ENCODE measurements around the gene WIPF3.

The WIPF3 gene

GRCh38 chr7:29806208-29806994, at the start of gene WIPF3:
TSS of gene WIPF3 (plus strand) at chr7:29806508. CDS start at chr7:29834725, 28,217 bp downstream.
- no peak for DNase-seq

GRCh38 chr7:29763266-29763665, 43.0 kb upstream of the WIPF3 start:
- no peak for DNase-seq

GRCh38 chr7:29764227-29764626, 42.1 kb upstream of the WIPF3 start:
- DNase-seq, result no peak

GRCh38 chr7:29765490-29765889, 40.8 kb upstream of the WIPF3 start:
- DNase-seq, result no peak

- no peak for DNase-seq
Observed at GRCh38 chr7:29770371-29770770, 35.9 kb upstream of the WIPF3 start.

- DNase-seq, result no peak
Observed at GRCh38 chr7:29771081-29771816, 35.1 kb upstream of the WIPF3 start.

GRCh38 chr7:29779017-29779416, 27.3 kb upstream of the WIPF3 start:
- no peak for DNase-seq

GRCh38 chr7:29780346-29780745, 26.0 kb upstream of the WIPF3 start:
- no peak for DNase-seq

- DNase-seq, result no peak
Observed at GRCh38 chr7:29783671-29784070, 22.6 kb upstream of the WIPF3 start.

GRCh38 chr7:29793507-29793906, 12.8 kb upstream of the WIPF3 start:
- no peak for DNase-seq

GRCh38 chr7:29794959-29795629, 11.2 kb upstream of the WIPF3 start:
- DNase-seq, result no peak

GRCh38 chr7:29795696-29796580, 10.4 kb upstream of the WIPF3 start:
- no peak for DNase-seq

- DNase-seq, result no peak
Observed at GRCh38 chr7:29797112-29797944, 9.0 kb upstream of the WIPF3 start.

GRCh38 chr7:29798422-29798821, 7.9 kb upstream of the WIPF3 start:
- DNase-seq, result no peak

GRCh38 chr7:29801929-29802328, 4.4 kb upstream of the WIPF3 start:
- no peak for DNase-seq

GRCh38 chr7:29805031-29805430, 1.3 kb upstream of the WIPF3 start:
- DNase-seq, result no peak

GRCh38 chr7:29805886-29806207, 461 bp upstream of the WIPF3 start:
- DNase-seq, result no peak

GRCh38 chr7:29806995-29807841, 910 bp downstream of the WIPF3 start:
- DNase-seq, result no peak

- peak; percentile 3 for DNase-seq
Observed at GRCh38 chr7:29808075-29808801, 1.9 kb downstream of the WIPF3 start.

GRCh38 chr7:29809533-29810155, 3.3 kb downstream of the WIPF3 start:
- no peak for DNase-seq

Measured in fibroblast of skin of right quadriceps (primary cell).